Lower leg skin (tissue), 3 donors: Measurements from ENCODE around the gene GGA2.

Experiments used
- CTCF ChIP-seq, 3 donors: fragments of 450-650 bp; IDR thresholded peaks; one replicate each; pipeline ENCODE4 v1.5.1; 2016; ENCODE audit warnings: antibody characterized with exemption in 3 of 3, mild to moderate bottlenecking in 3 of 3, moderate library complexity in 2 of 3
- POLR2A ChIP-seq, 2 donors: fragments of 450-650 bp; IDR thresholded peaks; one replicate each; pipeline ENCODE4 v1.6.1; 2016 to 2017; ENCODE audit warnings: antibody characterized with exemption in 2 of 2, mild to moderate bottlenecking in 1 of 2, moderate library complexity in 1 of 2

- TF ChIP-seq CTCF (IDR thresholded peaks at IDR 0.05) (no peak), POLR2A (IDR thresholded peaks at IDR 0.05) (no peak)
These were observed 58.1 kb downstream of the GGA2 start for GRCh38 chr16:23452221-23452571.
